C4-2B (cell line): ENCODE data around the gene TNC.

ENCODE experiments used
- H3K27ac ChIP-seq: fragments of 450-650 bp; 2 replicates; pipeline ENCODE4 v1.5.1; 2017
- CTCF ChIP-seq: fragments of 450-650 bp; conservative IDR thresholded peaks from 2 replicates; pipeline ENCODE4 v1.5.1; 2017; ENCODE audit warnings: mild to moderate bottlenecking
- ZFX ChIP-seq: fragments of 450-650 bp; IDR thresholded peaks from 2 replicates; pipeline ENCODE4 v1.6.1; 2017

The TNC gene

GRCh38 chr9:115085773-115086377 is 32.1 kb downstream of the TNC start:
- TF ChIP-seq CTCF (no peak), ZFX (no peak)
- no peak overlapping the region for H3K27ac ChIP-seq

- H3K27ac ChIP-seq = no peak overlapping the region
- TF ChIP-seq CTCF = no peak
- TF ChIP-seq ZFX = no peak
These were observed 33.2 kb downstream of the TNC start for GRCh38 chr9:115084709-115085108.

GRCh38 chr9:115084157-115084556 is 33.8 kb downstream of the TNC start:
- H3K27ac ChIP-seq = no peak overlapping the region
- TF ChIP-seq CTCF = no peak
- TF ChIP-seq ZFX = no peak

- H3K27ac ChIP-seq = no peak overlapping the region
- TF ChIP-seq ZFX (no peak), CTCF (no peak)
These were observed 37.7 kb downstream of the TNC start for GRCh38 chr9:115080242-115080641.

GRCh38 chr9:115079156-115079555 is 38.8 kb downstream of the TNC start:
- TF ChIP-seq ZFX = no peak
- no peak for TF ChIP-seq CTCF
- no peak overlapping the region for H3K27ac ChIP-seq

GRCh38 chr9:115073456-115073855 is 44.5 kb downstream of the TNC start:
- TF ChIP-seq CTCF (no peak), ZFX (no peak)
- no peak overlapping the region for H3K27ac ChIP-seq

GRCh38 chr9:115071176-115071575 is 46.8 kb downstream of the TNC start:
- no peak overlapping the region for H3K27ac ChIP-seq
- TF ChIP-seq CTCF (no peak), ZFX (no peak)
